ENCODE measurements around the gene TM7SF2.

DNA sequence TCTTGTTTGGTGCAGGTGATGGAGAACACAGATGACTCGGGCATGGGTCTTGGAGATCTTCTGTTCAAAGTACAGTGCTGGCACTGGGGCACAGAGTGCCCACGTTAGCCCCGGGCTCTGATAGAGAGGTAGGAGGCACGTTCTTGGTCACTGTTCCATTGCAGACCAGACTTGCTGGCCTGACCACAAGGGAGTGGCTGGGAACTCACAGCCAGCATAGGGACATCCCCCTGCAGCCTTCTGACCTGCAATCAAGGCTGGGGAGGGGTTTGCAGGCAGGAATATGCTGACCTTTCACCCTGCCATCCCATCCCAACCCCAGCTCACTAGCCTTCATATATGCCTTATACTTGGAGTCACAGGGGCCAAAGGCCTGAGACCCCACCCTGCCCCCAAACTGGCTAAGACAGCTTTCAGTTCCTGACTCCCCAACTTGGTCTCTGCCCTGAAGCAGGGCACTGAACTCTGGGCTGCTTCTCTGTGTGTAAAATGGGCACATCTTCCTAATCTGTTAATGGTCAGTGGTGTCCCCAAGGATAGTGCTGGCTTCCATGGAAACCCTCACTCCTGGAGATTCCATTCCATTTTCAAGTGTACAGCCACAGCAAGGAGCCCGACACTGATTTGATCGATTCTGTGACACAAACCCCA is 15.1 kb downstream of the TM7SF2 start:
- TF ChIP-seq, protein P1, sequence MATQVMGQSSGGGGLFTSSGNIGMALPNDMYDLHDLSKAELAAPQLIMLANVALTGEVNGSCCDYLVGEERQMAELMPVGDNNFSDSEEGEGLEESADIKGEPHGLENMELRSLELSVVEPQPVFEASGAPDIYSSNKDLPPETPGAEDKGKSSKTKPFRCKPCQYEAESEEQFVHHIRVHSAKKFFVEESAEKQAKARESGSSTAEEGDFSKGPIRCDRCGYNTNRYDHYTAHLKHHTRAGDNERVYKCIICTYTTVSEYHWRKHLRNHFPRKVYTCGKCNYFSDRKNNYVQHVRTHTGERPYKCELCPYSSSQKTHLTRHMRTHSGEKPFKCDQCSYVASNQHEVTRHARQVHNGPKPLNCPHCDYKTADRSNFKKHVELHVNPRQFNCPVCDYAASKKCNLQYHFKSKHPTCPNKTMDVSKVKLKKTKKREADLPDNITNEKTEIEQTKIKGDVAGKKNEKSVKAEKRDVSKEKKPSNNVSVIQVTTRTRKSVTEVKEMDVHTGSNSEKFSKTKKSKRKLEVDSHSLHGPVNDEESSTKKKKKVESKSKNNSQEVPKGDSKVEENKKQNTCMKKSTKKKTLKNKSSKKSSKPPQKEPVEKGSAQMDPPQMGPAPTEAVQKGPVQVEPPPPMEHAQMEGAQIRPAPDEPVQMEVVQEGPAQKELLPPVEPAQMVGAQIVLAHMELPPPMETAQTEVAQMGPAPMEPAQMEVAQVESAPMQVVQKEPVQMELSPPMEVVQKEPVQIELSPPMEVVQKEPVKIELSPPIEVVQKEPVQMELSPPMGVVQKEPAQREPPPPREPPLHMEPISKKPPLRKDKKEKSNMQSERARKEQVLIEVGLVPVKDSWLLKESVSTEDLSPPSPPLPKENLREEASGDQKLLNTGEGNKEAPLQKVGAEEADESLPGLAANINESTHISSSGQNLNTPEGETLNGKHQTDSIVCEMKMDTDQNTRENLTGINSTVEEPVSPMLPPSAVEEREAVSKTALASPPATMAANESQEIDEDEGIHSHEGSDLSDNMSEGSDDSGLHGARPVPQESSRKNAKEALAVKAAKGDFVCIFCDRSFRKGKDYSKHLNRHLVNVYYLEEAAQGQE (IDR thresholded peaks at IDR 0.05; ENCODE audit: insufficient read depth in 1 of 2, low read depth in 2 of 2, low read length in 2 of 2) = no peak
- no peak for TF ChIP-seq POLR2AphosphoS5 (IDR thresholded peaks at IDR 0.05; ENCODE audit: low read depth, low read length)

Data from PFSK-1 (cell line).